MM.1S (cell line): ENCODE results near the gene PLXNA4.

ENCODE experiments used
- CTCF ChIP-seq: fragments of 300-600 bp; sonication (generic); IDR thresholded peaks from 2 replicates; pipeline ENCODE4 v1.5.1; 2016; ENCODE audit warnings: antibody characterized with exemption, low read length, mixed read lengths
- EZH2 ChIP-seq: fragments of 300-600 bp; sonication (generic); optimal IDR thresholded peaks from 2 replicates; pipeline ENCODE3; 2017; ENCODE audit warnings: low read depth, mild to moderate bottlenecking, antibody characterized with exemption, low read length, mixed read lengths
- EZH2phosphoT487 ChIP-seq: fragments of 300-600 bp; sonication (generic); IDR thresholded peaks from 2 replicates; pipeline ENCODE4 v1.6.1; 2018; ENCODE audit warnings: antibody characterized with exemption, low read length

- no peak for TF ChIP-seq CTCF
- no peak for TF ChIP-seq EZH2phosphoT487
- no peak for TF ChIP-seq EZH2
Measured at GRCh38 chr7:132418840-132419239, 157.4 kb downstream of the PLXNA4 start.
